HG03095 (cell line): ENCODE data around the gene CADPS2.
"Not testable (repeated sequence)": the region's sequence is repeated elsewhere in the genome, so short reads cannot be mapped to it uniquely, and the experiment has no call there.

Experiments
- ATAC-seq: cut with Tn5 transposase; IDR thresholded peaks from one replicate; pipeline ENCODE4 v1.9.1; 2021; ENCODE audit warnings: moderate library complexity; ENCODE audit not compliant: unreplicated experiment

The CADPS2 gene

GRCh38 chr7:122717356-122718089 lies 168.7 kb downstream of the CADPS2 start:
- ATAC-seq = no peak

- ATAC-seq = no peak
Measured at GRCh38 chr7:122715183-122715582, 171.1 kb downstream of the CADPS2 start.

GRCh38 chr7:122710916-122711315 lies 175.3 kb downstream of the CADPS2 start:
- no peak for ATAC-seq

GRCh38 chr7:122709930-122710646 lies 176.2 kb downstream of the CADPS2 start:
- ATAC-seq = no peak

GRCh38 chr7:122706836-122707235 lies 179.4 kb downstream of the CADPS2 start:
- no peak for ATAC-seq

GRCh38 chr7:122702872-122703510 lies 183.3 kb downstream of the CADPS2 start, which contains the start of gene RNF148:
RNF148 (minus strand) TSS chr7:122702922; CDS start chr7:122702750, 172 bp downstream.
- no peak for ATAC-seq

GRCh38 chr7:122699017-122699416 lies 187.2 kb downstream of the CADPS2 start, which contains the start of gene RNF133:
RNF133 (minus strand) TSS chr7:122699117; CDS start chr7:122698918, 199 bp downstream.
- ATAC-seq = no peak

GRCh38 chr7:122695816-122696215 lies 190.4 kb downstream of the CADPS2 start:
- ATAC-seq = no peak

GRCh38 chr7:122694697-122695096 lies 191.6 kb downstream of the CADPS2 start:
- no peak for ATAC-seq

GRCh38 chr7:122692769-122693309 lies 193.4 kb downstream of the CADPS2 start:
- no peak for ATAC-seq

GRCh38 chr7:122691569-122692235 lies 194.6 kb downstream of the CADPS2 start:
- ATAC-seq = no peak

- no peak for ATAC-seq
Measured at GRCh38 chr7:122689346-122690109, 196.7 kb downstream of the CADPS2 start.

GRCh38 chr7:122688400-122688998 lies 197.8 kb downstream of the CADPS2 start:
- ATAC-seq = no peak

GRCh38 chr7:122686360-122686878 lies 199.8 kb downstream of the CADPS2 start:
- no peak for ATAC-seq

- no peak for ATAC-seq
Measured at GRCh38 chr7:122684504-122684903, 201.8 kb downstream of the CADPS2 start.

- no peak for ATAC-seq
Measured at GRCh38 chr7:122682815-122683550, 203.3 kb downstream of the CADPS2 start.

- ATAC-seq = not testable (repeated sequence)
Measured at GRCh38 chr7:122681186-122681585, 205.1 kb downstream of the CADPS2 start.

GRCh38 chr7:122679813-122680212 lies 206.4 kb downstream of the CADPS2 start:
- no peak for ATAC-seq

GRCh38 chr7:122679269-122679709 lies 207.0 kb downstream of the CADPS2 start:
- ATAC-seq = not testable (repeated sequence)
